C4-2B (cell line): Measurements from ENCODE around the gene CLPSL1.

Experiments used
- ZFX ChIP-seq: fragments of 450-650 bp; IDR thresholded peaks from 2 replicates; pipeline ENCODE4 v1.6.1; 2017
- TF ChIP-seq, protein P1 (sequence below): fragments of 450-650 bp; conservative IDR thresholded peaks from 2 replicates; pipeline ENCODE4 v1.5.1; 2017; ENCODE audit warnings: mild to moderate bottlenecking

DNA sequence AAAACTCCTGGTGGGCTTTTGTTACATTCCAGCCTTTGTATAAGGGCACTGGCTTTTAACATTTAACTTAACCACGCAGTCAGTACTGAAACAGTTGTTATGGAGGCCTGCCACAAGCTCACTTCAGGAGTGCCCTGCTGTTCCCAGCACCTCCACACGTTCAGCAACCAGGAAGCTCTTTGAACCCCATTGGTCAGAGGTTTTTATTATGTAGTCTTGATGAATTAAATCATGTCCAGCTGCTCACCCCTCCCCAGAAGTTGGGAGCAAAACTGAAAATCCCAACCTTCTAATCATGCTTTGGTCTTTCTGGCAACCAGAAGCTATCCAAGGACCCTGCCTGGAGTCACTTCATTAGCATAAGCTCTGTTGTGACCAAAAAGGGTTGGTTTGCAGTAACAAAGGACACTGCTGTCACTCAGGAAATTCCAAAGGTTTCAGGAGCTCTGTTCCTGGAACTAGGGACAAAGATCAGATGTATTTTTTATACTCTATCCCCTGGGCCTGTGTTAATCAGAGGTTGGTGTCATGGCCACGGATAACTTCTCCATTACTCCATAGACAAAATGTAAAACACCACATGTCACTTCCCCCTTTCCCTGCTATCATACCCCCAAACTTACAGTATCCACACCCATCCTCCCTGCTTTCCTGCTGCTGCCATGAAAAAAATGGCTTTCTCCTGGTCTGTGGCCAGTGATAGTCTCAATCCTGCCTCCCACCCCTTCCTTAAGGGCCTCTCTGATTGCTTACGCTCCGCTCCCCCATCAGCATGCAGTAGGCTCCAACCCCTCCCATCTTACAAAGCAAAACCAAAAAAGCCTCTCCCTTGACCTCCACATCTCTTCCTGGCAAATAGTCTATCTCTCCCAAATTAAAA is 40.9 kb upstream of the CLPSL1 start:
- TF ChIP-seq, protein P1, sequence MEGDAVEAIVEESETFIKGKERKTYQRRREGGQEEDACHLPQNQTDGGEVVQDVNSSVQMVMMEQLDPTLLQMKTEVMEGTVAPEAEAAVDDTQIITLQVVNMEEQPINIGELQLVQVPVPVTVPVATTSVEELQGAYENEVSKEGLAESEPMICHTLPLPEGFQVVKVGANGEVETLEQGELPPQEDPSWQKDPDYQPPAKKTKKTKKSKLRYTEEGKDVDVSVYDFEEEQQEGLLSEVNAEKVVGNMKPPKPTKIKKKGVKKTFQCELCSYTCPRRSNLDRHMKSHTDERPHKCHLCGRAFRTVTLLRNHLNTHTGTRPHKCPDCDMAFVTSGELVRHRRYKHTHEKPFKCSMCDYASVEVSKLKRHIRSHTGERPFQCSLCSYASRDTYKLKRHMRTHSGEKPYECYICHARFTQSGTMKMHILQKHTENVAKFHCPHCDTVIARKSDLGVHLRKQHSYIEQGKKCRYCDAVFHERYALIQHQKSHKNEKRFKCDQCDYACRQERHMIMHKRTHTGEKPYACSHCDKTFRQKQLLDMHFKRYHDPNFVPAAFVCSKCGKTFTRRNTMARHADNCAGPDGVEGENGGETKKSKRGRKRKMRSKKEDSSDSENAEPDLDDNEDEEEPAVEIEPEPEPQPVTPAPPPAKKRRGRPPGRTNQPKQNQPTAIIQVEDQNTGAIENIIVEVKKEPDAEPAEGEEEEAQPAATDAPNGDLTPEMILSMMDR, result no peak
- TF ChIP-seq ZFX, result no peak
